ENCODE data around the gene ALOX5. TPM values are rescaled to one million over a fixed set of nuclear protein-coding genes. Genes with fewer than 3 reads are reported as not detected.
A peak's percentile ranks its signal among the peaks of the same experiment; 100 is the strongest.

The ALOX5 gene
- total and polyA plus RNA-seq, 2 experiments from 2014 or later = 3.7 to 5.4 TPM

DNA sequence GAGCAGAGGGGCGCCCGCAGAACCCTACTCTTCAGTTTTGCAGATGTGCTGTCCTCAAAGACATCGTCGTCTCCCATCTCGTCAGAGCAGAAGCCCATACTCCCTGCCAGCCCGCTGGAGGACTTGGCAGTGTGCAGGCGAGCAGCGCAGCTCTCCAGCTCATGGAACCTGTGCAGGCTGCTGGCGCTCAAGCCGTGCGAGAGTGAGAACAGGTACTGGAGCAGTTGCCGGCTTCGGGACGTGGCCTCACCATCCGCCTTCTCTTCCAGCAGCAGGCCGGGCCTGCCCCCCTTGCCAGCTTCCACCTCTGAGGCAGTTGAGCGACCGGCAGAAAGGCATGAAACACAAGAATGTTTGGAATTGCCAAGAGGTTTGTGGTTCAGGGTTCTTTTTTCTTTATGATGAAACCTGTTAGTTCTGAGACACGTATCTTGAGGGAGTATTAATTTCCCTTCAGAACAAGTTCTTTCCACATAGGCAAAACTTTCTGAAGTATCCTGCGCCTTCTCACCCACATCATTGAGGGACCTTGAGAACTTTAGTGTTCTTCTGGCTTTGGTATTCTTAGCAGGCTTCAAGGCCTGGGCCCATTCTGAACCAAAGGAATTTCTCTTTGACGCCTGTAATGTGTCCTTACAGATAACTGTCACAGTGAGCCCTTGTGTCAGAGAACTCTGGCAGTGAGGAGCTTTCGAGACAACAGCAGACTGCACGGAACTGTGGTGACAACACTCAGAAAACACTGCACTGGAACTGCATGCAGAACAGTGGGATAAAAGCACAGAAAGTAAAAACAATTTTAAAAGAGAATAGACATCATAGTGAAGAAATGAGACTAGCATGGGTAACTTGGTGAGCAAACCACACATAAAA is 89.5 kb downstream of the ALOX5 start (continued):
- TF ChIP-seq EZH2 (IDR thresholded peaks at IDR 0.05; ENCODE audit: low read depth, unreplicated experiment) = no peak

- no peaks in the 10 kb centered on the region for H3K36me3 Mint-ChIP-seq (ENCODE audit: low read depth)
- no peaks in the 10 kb centered on the region for H3K36me3 ChIP-seq (ENCODE audit: insufficient read depth)
- peaks cover 7% of the 10 kb centered on the region; the same call in 2 of the 3 replicates for H3K4me1 Mint-ChIP-seq
- no peak overlapping the region for H3K4me3 ChIP-seq
- H3K27ac Mint-ChIP-seq = peak overlapping the region; percentile 79
- 0 out of 2 replicates have a peak, but pooled peaks cover 4% of the 10 kb centered on the region for H4K20me1 ChIP-seq (replicated peaks; ENCODE audit: insufficient read depth)
- H2AFZ ChIP-seq = no peak overlapping the region
- H3K9me2 ChIP-seq (ENCODE audit: insufficient read depth) = no peaks in the 10 kb centered on the region
- DNase-seq (ENCODE audit: low spot score) (peak; percentile 84), ATAC-seq (peak; percentile 99)
- no peaks in the 10 kb centered on the region for H3K4me1 ChIP-seq (ENCODE audit: insufficient read depth)
- TF ChIP-seq JUNB (IDR thresholded peaks at IDR 0.05; ENCODE audit: unreplicated experiment) (no peak), CTCF (conservative IDR thresholded peaks at IDR 0.05; ENCODE audit: low read depth in 2 of 2) (peak; percentile 83 to 92)
- H3K4me2 ChIP-seq = no peak overlapping the region
- H3K79me2 ChIP-seq (replicated peaks; ENCODE audit: insufficient read depth) = peaks cover 11% of the 10 kb centered on the region
- peaks cover 5% of the 10 kb centered on the region for H3K27me3 Mint-ChIP-seq (ENCODE audit: insufficient read depth, low read depth, poor library complexity)
- H3K4me3 Mint-ChIP-seq = no peak overlapping the region
- no peak overlapping the region for H3K27ac ChIP-seq (ENCODE audit: low read depth)
- no peaks in the 10 kb centered on the region for H3K9me3 Mint-ChIP-seq
- H3F3A ChIP-seq (replicated peaks; ENCODE audit: low read depth) = no peaks in the 10 kb centered on the region
- H3K27me3 ChIP-seq (ENCODE audit: insufficient read depth) = no peaks in the 10 kb centered on the region
Measured at GRCh38 chr10:45464958-45465567, 91.0 kb downstream of the ALOX5 start.

- H3K4me1 Mint-ChIP-seq = peaks cover 22% of the 10 kb centered on the region
- no peak overlapping the region for H3K4me3 ChIP-seq
- peaks cover 5% of the 10 kb centered on the region for H3K27me3 Mint-ChIP-seq (ENCODE audit: insufficient read depth, low read depth, poor library complexity)
- DNase-seq (ENCODE audit: low spot score) (no peak), ATAC-seq (no peak)
- H3K9me2 ChIP-seq (ENCODE audit: insufficient read depth) = 0 out of 2 replicates have a peak, but pooled peaks cover 6% of the 10 kb centered on the region
- H3K27ac Mint-ChIP-seq = no peak overlapping the region
- no peaks in the 10 kb centered on the region for H3K36me3 Mint-ChIP-seq (ENCODE audit: low read depth)
- peaks cover 15% of the 10 kb centered on the region; the same call in 1 of the 2 replicates for H3K4me1 ChIP-seq (ENCODE audit: insufficient read depth)
- no peaks in the 10 kb centered on the region for H3K27me3 ChIP-seq (ENCODE audit: insufficient read depth)
- no peak overlapping the region for H3K4me3 Mint-ChIP-seq
- no peak overlapping the region for H3K4me2 ChIP-seq
- H3K9me3 Mint-ChIP-seq = no peaks in the 10 kb centered on the region; the same call in 2 of the 3 replicates
- H4K20me1 ChIP-seq (replicated peaks; ENCODE audit: insufficient read depth) = 0 out of 2 replicates have a peak, but pooled peaks cover 2% of the 10 kb centered on the region
- H3F3A ChIP-seq (replicated peaks; ENCODE audit: low read depth) = no peaks in the 10 kb centered on the region
- H3K36me3 ChIP-seq (ENCODE audit: insufficient read depth) = no peaks in the 10 kb centered on the region
- H3K27ac ChIP-seq (ENCODE audit: low read depth) = no peak overlapping the region
- peaks cover 16% of the 10 kb centered on the region for H3K79me2 ChIP-seq (replicated peaks; ENCODE audit: insufficient read depth)
- TF ChIP-seq NANOG (IDR thresholded peaks at IDR 0.05; ENCODE audit: borderline replicate concordance) (no peak), ZNF114 (CRISPR knock-in tag; IDR thresholded peaks at IDR 0.05) (no peak), EZH2phosphoT487 (IDR thresholded peaks at IDR 0.05; ENCODE audit: unreplicated experiment) (no peak)
- H2AFZ ChIP-seq = no peak overlapping the region
Measured at GRCh38 chr10:45466784-45467183, 92.8 kb downstream of the ALOX5 start.

Measured in GM23338 (cell line).